GM13976 (cell line): Measurements from ENCODE around the gene PARS2.

Source experiments
- DNase-seq: peaks from one replicate; pipeline ENCODE4 v3.0.0; 2012; ENCODE audit warnings: low spot score
- CTCF ChIP-seq: IDR thresholded peaks from 2 replicates; pipeline ENCODE4 v1.5.1; 2012; ENCODE audit warnings: borderline replicate concordance, mild to moderate bottlenecking; ENCODE audit not compliant: insufficient read depth; ENCODE audit errors: extremely low read depth, missing control alignments, control extremely low read depth
- in situ Hi-C: fragments of 300-500 bp; cut with MboI; formaldehyde crosslinking; loops from one replicate; pipeline ENCODE4 v1.12.0; 2022; ENCODE audit warnings: low sequenced_read_pairs, mixed read lengths, inconsistent platforms; ENCODE audit not compliant: unreplicated experiment

The PARS2 gene

GRCh38 chr1:54798769-54799641 lies 34.7 kb upstream of the PARS2 start:
- in situ Hi-C loops = loop anchor here (10.0 kb wide), 1 partner anchor 124 kb away; no protein-coding TSS in a partner anchor
- peak; percentile 63 for DNase-seq
- no peak for TF ChIP-seq CTCF

GRCh38 chr1:54798206-54798605 lies 33.9 kb upstream of the PARS2 start:
- DNase-seq = no peak
- no peak for TF ChIP-seq CTCF
- in situ Hi-C loops = loop anchor here (10.0 kb wide), 1 partner anchor 123 kb away; no protein-coding TSS in a partner anchor

- no peak for TF ChIP-seq CTCF
- no peak for DNase-seq
- in situ Hi-C loops = loop anchor here (10.0 kb wide), 1 partner anchor 122 kb away; no protein-coding TSS in a partner anchor
Measured at GRCh38 chr1:54796902-54797301, 32.6 kb upstream of the PARS2 start.

- in situ Hi-C loops = loop anchor here (10.0 kb wide), 1 partner anchor 121 kb away; no protein-coding TSS in a partner anchor
- no peak for TF ChIP-seq CTCF
- no peak for DNase-seq
Measured at GRCh38 chr1:54795841-54796468, 31.6 kb upstream of the PARS2 start.

GRCh38 chr1:54795356-54795665 lies 31.0 kb upstream of the PARS2 start:
- DNase-seq = no peak
- no peak for TF ChIP-seq CTCF
- in situ Hi-C loops = loop anchor here (10.0 kb wide), 1 partner anchor 121 kb away; no protein-coding TSS in a partner anchor

GRCh38 chr1:54794451-54795355 lies 30.4 kb upstream of the PARS2 start:
- in situ Hi-C loops = loop anchor here (10.0 kb wide), 1 partner anchor 120 kb away; no protein-coding TSS in a partner anchor
- TF ChIP-seq CTCF = no peak
- no peak for DNase-seq
